Measurements from ENCODE around the gene PDLIM3.

GRCh38 chr4:185523862-185524261 lies 11.4 kb downstream of the PDLIM3 start:
- TF ChIP-seq CTCF (IDR thresholded peaks at IDR 0.05; ENCODE audit: low read length) (no peak), EZH2 (optimal IDR thresholded peaks at IDR 0.05; ENCODE audit: low read depth, low read length) (no peak), EZH2phosphoT487 (IDR thresholded peaks at IDR 0.05; ENCODE audit: low read length) (no peak)

Measured in MM.1S (cell line).